ENCODE data around the gene CD247.

DNA sequence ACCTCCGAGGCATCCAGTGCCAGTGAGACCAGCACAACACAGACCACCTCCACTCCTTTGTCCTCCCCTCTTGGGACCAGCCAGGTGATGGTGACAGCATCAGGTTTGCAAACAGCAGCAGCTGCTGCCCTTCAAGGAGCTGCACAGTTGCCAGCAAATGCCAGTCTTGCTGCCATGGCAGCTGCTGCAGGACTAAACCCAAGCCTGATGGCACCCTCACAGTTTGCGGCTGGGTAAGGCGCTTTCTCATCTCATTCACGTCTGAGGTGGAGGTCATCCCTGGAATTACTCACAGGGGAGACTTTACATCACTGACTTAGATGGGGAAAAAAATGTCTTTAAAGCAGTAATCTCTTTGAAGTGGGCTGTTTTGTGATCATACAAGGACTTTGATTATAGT is 106.3 kb downstream of the CD247 start:
- TF ChIP-seq ZNF274 (IDR thresholded peaks at IDR 0.05; ENCODE audit: low read depth, low read length) = no peak
- no peak for TF ChIP-seq SUZ12 (IDR thresholded peaks at IDR 0.05; ENCODE audit: extremely low read depth, insufficient read depth, insufficient read length)
- no peak for TF ChIP-seq YY1 (IDR thresholded peaks at IDR 0.05; ENCODE audit: insufficient read depth, insufficient read length)
